Neuronal stem cell (in vitro differentiated cells): ENCODE data around the gene GALNTL6.

Experiments used
- DNase-seq: peaks from one replicate; pipeline ENCODE4 v3.0.0-alpha.2; 2013; ENCODE audit warnings: low spot score
- H2AFZ ChIP-seq: one replicate; pipeline ENCODE4 v1.6.1; 2013; ENCODE audit warnings: mild to moderate bottlenecking, low read length, inconsistent platforms
- H2AK5ac ChIP-seq: 2 replicates; pipeline ENCODE4 v1.6.1; 2013; ENCODE audit warnings: low read depth, mild to moderate bottlenecking, inconsistent platforms, low read length, moderate library complexity, mixed read lengths
- H2BK120ac ChIP-seq: 2 replicates; pipeline ENCODE4 v1.6.1; 2013; ENCODE audit warnings: low read depth, mild to moderate bottlenecking, inconsistent platforms, low read length, moderate library complexity, mixed read lengths
- H2BK12ac ChIP-seq: one replicate; pipeline ENCODE4 v1.6.1; 2013; ENCODE audit warnings: low read length, inconsistent platforms
- H2BK15ac ChIP-seq: 2 replicates; pipeline ENCODE4 v1.6.1; 2013; ENCODE audit warnings: mild to moderate bottlenecking, low read length, inconsistent platforms, mixed read lengths
- H2BK5ac ChIP-seq: one replicate; pipeline ENCODE4 v1.6.1; 2013; ENCODE audit warnings: inconsistent platforms, mild to moderate bottlenecking, low read length, moderate library complexity
- H3K14ac ChIP-seq: one replicate; pipeline ENCODE4 v1.6.1; 2013; ENCODE audit warnings: low read length, inconsistent platforms
- H3K18ac ChIP-seq: 2 replicates; pipeline ENCODE4 v1.6.1; 2013; ENCODE audit warnings: low read length, inconsistent platforms
- H3K23ac ChIP-seq: 2 replicates; pipeline ENCODE4 v1.6.1; 2013; ENCODE audit warnings: low read depth, mild to moderate bottlenecking, mixed read lengths, low read length, inconsistent platforms; ENCODE audit not compliant: poor library complexity
- H3K27ac ChIP-seq: replicated peaks from 3 replicates; pipeline ENCODE4 v1.5.1; 2013; ENCODE audit warnings: low read length, inconsistent platforms
- H3K27me3 ChIP-seq, 3 experiments: 2 replicates each; pipeline ENCODE4 v1.6.1; 2013; ENCODE audit warnings: low read length in 3 of 3, mild to moderate bottlenecking in 2 of 3, inconsistent platforms in 1 of 3, low read depth in 1 of 3, mixed read lengths in 1 of 3, moderate library complexity in 1 of 3; ENCODE audit not compliant: control insufficient read depth in 3 of 3, insufficient read depth in 3 of 3
- H3K36me3 ChIP-seq, 2 donors: replicated peaks in 1 of 2; 2 replicates each; pipeline ENCODE4 v1.6.1; 2013; ENCODE audit warnings: low read length in 2 of 2; ENCODE audit not compliant: control insufficient read depth in 2 of 2, insufficient read depth in 2 of 2
- H3K4ac ChIP-seq: 2 replicates; pipeline ENCODE4 v1.6.1; 2013; ENCODE audit warnings: inconsistent platforms, mild to moderate bottlenecking, low read length, moderate library complexity
- H3K4me1 ChIP-seq, 2 donors: 1 replicate in 1 of 2; 2 replicates in 1 of 2; pipeline ENCODE4 v1.6.1; 2013; ENCODE audit warnings: low read length in 2 of 2, low read depth in 1 of 2; ENCODE audit not compliant: control insufficient read depth in 2 of 2, insufficient read depth in 1 of 2
- H3K4me2 ChIP-seq: one replicate; pipeline ENCODE4 v1.6.1; 2013; ENCODE audit warnings: mild to moderate bottlenecking, low read length, inconsistent platforms; ENCODE audit not compliant: insufficient read depth, poor library complexity, severe bottlenecking
- H3K4me3 ChIP-seq, 2 donors: 2 replicates each; pipeline ENCODE4 v1.5.1; 2013; ENCODE audit warnings: low read length in 2 of 2, mild to moderate bottlenecking in 2 of 2, inconsistent platforms in 1 of 2, moderate library complexity in 1 of 2
- H3K79me1 ChIP-seq: one replicate; pipeline ENCODE4 v1.6.1; 2013; ENCODE audit warnings: low read depth, mild to moderate bottlenecking, inconsistent platforms, low read length, moderate library complexity
- H3K9ac ChIP-seq: one replicate; pipeline ENCODE4 v1.6.1; 2013; ENCODE audit warnings: mild to moderate bottlenecking, low read depth, low read length, inconsistent platforms; ENCODE audit not compliant: poor library complexity
- H3K9me3 ChIP-seq, 2 donors: replicated peaks in 1 of 2; 2 replicates each; pipeline versions ENCODE3 to v1.6.1; 2013; ENCODE audit warnings: low read length in 2 of 2, mild to moderate bottlenecking in 2 of 2, inconsistent platforms in 1 of 2, low read depth in 1 of 2, mixed read lengths in 1 of 2, moderate library complexity in 1 of 2; ENCODE audit not compliant: control insufficient read depth in 2 of 2, insufficient read depth in 1 of 2
- H4K8ac ChIP-seq: one replicate; pipeline ENCODE4 v1.6.1; 2013; ENCODE audit warnings: low read depth, mild to moderate bottlenecking, inconsistent platforms, low read length, moderate library complexity
- H4K91ac ChIP-seq: one replicate; pipeline ENCODE4 v1.6.1; 2013; ENCODE audit warnings: low read length, low read depth, mild to moderate bottlenecking, inconsistent platforms; ENCODE audit not compliant: poor library complexity
- WGBS, 2 donors: extraction: QIAGEN DNeasy Blood & Tissue Kit; methylation state at CpG; one replicate each; pipeline ENCODE4 v1.1.7; 2013; ENCODE audit warnings: missing lambda C conversion rate in 2 of 2, mixed read lengths in 1 of 2; ENCODE audit not compliant: insufficient read length in 2 of 2, insufficient replicate concordance in 1 of 2; ENCODE audit errors: extremely low coverage in 2 of 2; 5-methylcytosine and 5-hydroxymethylcytosine counted together

The GALNTL6 gene

GRCh38 chr4:172651961-172652360 lies 838.8 kb downstream of the GALNTL6 start:
- H2BK15ac ChIP-seq, result no peak overlapping the region
- H4K8ac ChIP-seq, result no peak overlapping the region
- no peaks in the 10 kb centered on the region for H3K9me3 ChIP-seq
- no peak overlapping the region for H3K9ac ChIP-seq
- H3K4me3 ChIP-seq, result no peak overlapping the region
- no peak overlapping the region for H2BK120ac ChIP-seq
- H3K4me2 ChIP-seq, result no peak overlapping the region
- no peaks in the 10 kb centered on the region for H3K79me1 ChIP-seq
- no CpG with 5 or more reads among the region's 2 CpGs for WGBS, 2 donors
- H3K14ac ChIP-seq, result no peak overlapping the region
- H2BK5ac ChIP-seq, result no peak overlapping the region
- H3K18ac ChIP-seq, result no peak overlapping the region
- H3K4me1 ChIP-seq, result peaks cover 1 to 30% of the 10 kb centered on the region in 2 donors
- H3K36me3 ChIP-seq, result no peaks in the 10 kb centered on the region
- no peak overlapping the region for H2AK5ac ChIP-seq
- H3K4ac ChIP-seq, result no peak overlapping the region
- peak overlapping the region; percentile 54 for H2AFZ ChIP-seq
- no peak overlapping the region for H3K27ac ChIP-seq
- no peak overlapping the region for H4K91ac ChIP-seq
- no peak overlapping the region for H2BK12ac ChIP-seq
- H3K27me3 ChIP-seq, result no peaks in the 10 kb centered on the region
- DNase-seq, result no peak
- no peak overlapping the region for H3K23ac ChIP-seq

DNA sequence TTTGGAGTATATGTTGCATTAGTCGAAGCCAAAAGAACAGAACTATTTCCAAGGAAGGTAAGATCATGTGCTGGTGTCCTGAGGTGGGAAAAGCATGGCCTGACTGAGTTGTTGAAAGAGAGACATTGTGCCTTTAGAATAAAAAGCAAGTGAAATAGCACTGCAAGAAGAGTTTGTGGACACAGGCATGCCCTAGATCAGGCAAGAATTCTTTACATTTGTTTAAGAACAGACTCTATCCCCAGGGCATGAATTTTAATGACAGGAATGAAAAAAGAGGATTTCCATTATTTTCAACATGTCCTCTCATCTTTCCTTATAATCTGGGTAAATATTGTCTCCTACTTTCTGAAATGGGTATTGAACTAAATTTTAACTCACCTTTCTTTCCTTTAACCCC lies 839.2 kb downstream of the GALNTL6 start:
- H3K4ac ChIP-seq, result no peak overlapping the region

GRCh38 chr4:172653676-172654075 lies 840.5 kb downstream of the GALNTL6 start:
- Histone ChIP-seq H4K8ac (no peak overlapping the region), H3K4me1 (peaks cover 1 to 30% of the 10 kb centered on the region in 2 donors), H3K18ac (no peak overlapping the region), H3K4me2 (no peak overlapping the region), H3K79me1 (no peaks in the 10 kb centered on the region), H3K27me3 (no peaks in the 10 kb centered on the region), H3K4me3 (no peak overlapping the region), H3K27ac (no peak overlapping the region), H2BK12ac (no peak overlapping the region), H3K14ac (no peak overlapping the region), H3K36me3 (no peaks in the 10 kb centered on the region), H3K23ac (no peak overlapping the region), H3K9ac (no peak overlapping the region), H2BK15ac (no peak overlapping the region), H2BK5ac (no peak overlapping the region), H2AFZ (peak overlapping the region; percentile 66), H3K9me3 (no peaks in the 10 kb centered on the region), H4K91ac (no peak overlapping the region), H2BK120ac (no peak overlapping the region), H3K4ac (no peak overlapping the region), H2AK5ac (no peak overlapping the region)
- no peak for DNase-seq

More for the DNA sequence above, 839.2 kb downstream of the GALNTL6 start:
- Histone ChIP-seq H3K4me3 (no peak overlapping the region), H3K14ac (no peak overlapping the region), H3K27ac (no peak overlapping the region), H4K91ac (no peak overlapping the region), H3K23ac (no peak overlapping the region), H3K9me3 (no peaks in the 10 kb centered on the region), H3K9ac (no peak overlapping the region), H2AFZ (peak overlapping the region; percentile 54), H2BK15ac (no peak overlapping the region), H2BK5ac (no peak overlapping the region), H3K4me2 (no peak overlapping the region), H3K27me3 (no peaks in the 10 kb centered on the region), H2AK5ac (no peak overlapping the region), H3K4me1 (peaks cover 1 to 30% of the 10 kb centered on the region in 2 donors), H2BK12ac (no peak overlapping the region), H4K8ac (no peak overlapping the region), H3K18ac (no peak overlapping the region), H3K79me1 (no peaks in the 10 kb centered on the region), H3K36me3 (no peaks in the 10 kb centered on the region), H2BK120ac (no peak overlapping the region)
- DNase-seq, result no peak
- no CpG with 5 or more reads among the region's 1 CpG for WGBS, 2 donors

GRCh38 chr4:172654457-172654856 lies 841.3 kb downstream of the GALNTL6 start:
- Histone ChIP-seq H3K14ac (no peak overlapping the region), H3K9ac (no peak overlapping the region), H3K36me3 (no peaks in the 10 kb centered on the region), H3K27me3 (no peaks in the 10 kb centered on the region), H3K27ac (no peak overlapping the region), H3K23ac (no peak overlapping the region), H3K4me2 (no peak overlapping the region), H3K9me3 (no peaks in the 10 kb centered on the region), H3K4me3 (no peak overlapping the region), H3K79me1 (no peaks in the 10 kb centered on the region), H4K91ac (no peak overlapping the region), H3K4me1 (peaks cover 1 to 30% of the 10 kb centered on the region in 2 donors), H3K18ac (no peak overlapping the region), H2AK5ac (no peak overlapping the region), H4K8ac (no peak overlapping the region), H2BK5ac (no peak overlapping the region), H2BK12ac (no peak overlapping the region), H2BK120ac (no peak overlapping the region), H2AFZ (peak overlapping the region; percentile 11), H2BK15ac (no peak overlapping the region), H3K4ac (no peak overlapping the region)
- no CpG with 5 or more reads among the region's 3 CpGs for WGBS, 2 donors
- no peak for DNase-seq
